ENCODE results near the gene MGLL.

MGLL gene

DNA sequence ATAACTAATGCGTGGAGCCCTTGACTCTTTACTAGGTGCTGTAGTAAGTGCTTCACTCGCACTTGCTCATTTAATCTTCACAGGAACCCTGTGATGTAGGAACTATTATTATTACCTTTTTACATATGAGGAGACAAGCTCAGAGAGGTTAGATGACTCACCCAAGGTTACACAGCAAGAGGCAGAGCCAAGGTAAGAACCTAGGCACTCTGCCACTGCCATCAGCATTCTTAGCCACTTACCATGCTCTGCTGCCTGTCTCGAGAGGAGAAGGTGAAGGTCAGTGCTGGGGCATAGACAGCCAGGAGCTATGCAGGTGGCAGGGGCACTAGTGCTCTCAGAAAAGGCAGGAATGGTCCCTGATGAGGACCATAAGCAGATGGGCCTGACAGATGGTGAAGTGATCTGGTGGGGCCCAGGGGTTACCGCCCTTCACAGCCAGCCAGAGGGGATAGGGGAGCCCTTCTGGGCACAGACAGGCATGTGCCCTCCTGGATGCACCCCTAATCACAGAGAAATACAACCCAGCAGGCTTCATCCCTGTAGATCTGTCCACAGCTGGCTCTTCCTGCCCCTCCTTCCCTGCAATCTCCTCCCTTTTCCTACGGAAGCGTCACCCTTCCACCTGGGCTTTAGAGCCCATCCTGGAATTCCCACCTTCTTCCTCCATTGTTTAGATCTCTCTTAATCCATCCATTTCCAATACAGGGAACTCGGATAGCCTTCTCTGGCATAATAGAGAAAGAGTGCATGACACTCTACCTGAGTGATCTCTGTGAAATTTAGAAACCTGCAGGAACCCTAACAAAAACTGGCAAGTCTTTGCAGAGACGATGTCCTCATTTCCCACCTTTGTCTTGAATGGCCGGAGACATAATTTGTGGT, 122.7 kb downstream of the MGLL start:
- DNase-seq: no peak

DNA sequence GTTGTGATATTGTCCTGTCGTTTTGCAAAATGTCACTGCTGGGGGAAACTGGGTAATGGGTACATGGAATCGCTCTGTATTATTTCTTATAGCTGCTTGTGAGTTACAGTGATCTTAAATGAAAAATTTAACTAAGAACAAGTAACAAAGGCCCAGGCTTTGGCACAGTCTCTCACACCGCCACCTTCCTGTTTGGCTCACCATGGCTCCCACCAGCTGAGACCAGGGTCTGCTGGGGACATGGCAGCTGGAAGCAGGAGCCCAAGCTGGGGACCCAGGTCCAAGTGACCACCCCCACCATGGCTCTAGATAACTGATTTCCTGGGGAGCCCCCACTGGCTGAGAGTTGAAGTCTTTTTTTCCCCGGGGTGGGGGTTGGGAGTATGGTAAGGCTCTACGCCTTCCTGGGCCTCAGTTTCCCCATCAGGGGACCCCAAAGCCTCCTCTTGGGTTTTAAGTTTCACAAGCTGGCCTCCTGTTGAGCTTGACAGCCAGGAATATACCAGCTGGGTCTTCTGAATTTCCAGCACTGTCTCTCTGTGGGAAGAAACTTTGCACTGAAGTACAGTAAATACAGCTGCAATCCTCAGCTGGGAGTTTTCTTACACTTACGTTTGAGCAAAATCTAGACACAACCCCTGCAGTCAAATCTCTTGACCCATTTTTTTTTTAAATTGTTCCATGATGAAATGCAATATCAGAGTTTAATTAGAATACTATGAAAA, 123.5 kb downstream of the MGLL start:
- DNase-seq: no peak

DNA sequence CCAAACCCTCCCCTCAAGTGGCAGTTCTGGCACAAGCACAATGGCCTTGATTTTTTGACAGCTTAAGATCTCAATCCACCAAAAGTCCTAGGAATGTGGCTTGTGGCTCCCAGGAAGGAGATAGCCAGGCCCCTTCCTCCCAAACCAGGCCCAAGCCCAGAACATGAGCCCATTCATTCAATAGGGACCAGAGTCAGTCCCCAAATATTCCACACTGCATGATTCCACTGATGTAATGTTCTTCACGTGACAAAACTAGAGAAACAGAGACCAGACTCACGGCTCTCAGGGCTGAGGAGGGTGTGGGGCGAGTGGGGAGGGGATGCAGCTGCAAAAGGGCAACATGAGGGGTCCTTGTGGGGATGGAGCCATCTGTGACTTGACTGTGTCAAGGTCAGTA, 124.0 kb downstream of the MGLL start:
- no peak for DNase-seq

DNA sequence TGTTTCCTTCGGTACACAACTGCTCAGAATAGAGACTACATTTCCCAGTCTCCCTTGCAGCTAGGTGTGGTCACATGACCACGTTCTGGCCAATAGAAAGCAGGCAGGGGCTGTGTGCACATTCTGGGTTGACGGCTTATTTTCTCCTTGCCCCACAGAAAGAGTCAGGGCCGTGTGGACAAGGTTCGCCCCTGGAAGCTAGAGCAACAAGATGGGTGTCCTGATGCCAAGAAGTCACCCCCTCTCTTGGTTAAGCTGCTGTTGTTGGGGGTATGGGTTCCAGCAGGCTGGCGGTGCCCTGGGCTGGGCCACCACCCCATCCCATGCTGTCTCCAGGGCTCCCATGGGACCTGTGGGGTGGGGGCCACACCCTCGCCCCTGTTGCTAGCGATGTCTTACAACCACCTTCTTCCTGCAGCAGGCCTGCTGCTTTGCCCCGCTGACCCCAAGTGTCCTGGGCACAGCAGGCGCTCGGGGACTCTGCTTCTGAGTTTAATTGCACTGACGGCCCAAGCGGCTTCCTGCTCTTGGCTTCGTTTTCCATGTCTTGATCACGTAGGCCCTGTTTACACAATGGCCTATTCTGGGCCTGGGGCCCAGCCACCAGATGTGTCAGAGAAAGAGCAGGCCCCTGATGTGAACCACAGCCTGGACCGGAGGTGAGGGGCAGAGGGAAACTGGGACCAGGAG, 124.6 kb downstream of the MGLL start:
- DNase-seq: peak; percentile 39

DNA sequence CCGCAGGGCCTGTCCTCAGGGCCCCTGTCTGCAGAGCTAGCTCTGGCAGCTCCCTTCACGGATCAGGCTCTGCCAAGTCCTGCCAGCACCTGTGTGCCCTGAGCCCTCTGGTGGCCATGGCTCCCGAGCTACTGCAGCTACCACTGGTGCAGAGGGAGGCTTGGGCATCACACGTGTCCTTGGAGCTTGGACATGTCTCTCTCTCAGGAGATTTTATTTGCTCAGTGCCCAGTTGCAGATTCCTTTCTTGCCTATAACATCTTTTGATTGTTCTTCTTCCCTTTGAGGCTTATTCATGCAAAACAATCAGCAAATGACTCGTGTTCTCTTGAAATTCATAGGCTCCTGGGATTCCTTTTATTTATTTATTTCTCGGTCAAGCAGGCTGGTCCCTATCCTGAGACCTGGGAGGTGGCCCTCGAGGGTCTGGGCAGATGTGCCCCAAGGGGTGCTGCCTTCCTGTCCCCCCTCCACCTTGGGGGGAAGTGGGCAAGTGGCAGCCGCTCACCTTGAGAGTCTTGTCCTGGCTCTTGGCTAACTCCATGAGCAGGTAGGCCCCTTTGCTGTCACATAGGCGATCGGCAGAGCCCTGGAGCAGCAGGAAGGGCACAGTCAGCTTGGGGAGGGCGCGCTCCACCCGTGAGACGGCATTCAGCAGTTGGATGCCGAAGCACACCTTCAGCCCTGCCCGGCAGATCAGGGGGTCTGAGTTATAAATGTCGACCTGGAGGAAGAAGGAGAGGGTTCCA, 127.7 kb downstream of the MGLL start:
- DNase-seq: no peak

DNA sequence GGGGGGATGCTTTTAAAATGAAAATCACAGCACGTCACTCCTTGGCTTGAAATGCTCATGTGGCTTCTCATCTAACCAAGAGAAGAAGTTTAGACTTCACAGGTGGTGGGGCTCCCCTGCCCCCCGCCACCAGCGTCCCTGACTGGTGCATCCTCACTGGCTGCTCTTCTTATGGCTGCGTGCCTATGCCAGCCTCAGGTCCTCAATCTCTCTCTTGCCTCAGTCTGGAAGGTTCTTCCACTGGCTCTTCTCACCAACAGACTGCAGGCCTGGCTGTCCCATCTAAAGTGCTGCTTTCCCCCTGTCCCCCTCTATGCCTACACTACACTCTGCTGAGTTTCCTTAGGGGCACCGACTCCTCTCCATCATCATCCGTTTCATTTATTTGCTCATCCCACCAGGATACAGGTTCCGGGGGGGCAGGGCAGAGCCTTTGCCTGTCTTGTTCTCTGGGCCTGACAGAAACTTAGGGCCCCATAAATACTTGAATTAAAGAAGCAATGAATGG, 128.9 kb downstream of the MGLL start:
- DNase-seq: no peak

DNA sequence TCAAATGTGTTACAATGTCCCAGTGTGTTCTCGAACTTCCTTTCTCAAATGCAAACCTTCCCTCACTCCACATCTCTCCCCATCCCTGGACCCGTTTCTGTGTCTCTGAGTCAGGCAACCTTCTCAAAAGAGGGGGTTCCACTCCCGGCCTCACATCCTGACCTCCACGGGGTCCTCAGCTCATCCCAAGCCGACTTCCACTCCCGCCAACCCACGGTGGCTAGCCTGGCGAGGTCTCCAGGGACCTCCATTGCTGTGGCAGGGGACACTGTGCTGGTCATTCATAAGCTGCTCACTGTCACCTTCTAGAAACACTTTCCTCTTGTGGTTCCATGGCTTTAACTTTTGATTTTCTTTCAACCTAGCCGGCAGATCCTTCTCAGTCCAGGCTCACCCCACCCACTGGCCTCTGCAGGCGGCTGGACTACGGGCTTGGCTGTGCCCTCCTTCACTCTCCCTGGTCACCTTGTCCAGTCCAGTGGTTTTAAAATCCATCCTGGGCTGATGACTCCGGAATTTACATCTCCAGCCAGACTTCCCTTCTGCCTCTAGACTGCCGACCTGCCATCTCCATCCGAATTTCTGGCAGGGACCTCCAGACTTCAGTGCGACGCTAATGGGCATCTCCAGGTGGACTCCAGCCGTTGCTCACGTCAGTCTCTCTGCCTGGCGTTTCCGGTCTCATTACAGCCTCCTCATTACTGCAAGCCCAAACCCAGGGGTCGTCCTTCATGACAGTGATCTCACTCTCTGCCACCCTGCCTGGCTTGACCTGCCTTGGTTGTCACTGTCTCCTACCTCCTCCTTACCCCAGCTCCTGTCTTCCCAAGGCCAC, 129.6 kb downstream of the MGLL start:
- no peak for DNase-seq

DNA sequence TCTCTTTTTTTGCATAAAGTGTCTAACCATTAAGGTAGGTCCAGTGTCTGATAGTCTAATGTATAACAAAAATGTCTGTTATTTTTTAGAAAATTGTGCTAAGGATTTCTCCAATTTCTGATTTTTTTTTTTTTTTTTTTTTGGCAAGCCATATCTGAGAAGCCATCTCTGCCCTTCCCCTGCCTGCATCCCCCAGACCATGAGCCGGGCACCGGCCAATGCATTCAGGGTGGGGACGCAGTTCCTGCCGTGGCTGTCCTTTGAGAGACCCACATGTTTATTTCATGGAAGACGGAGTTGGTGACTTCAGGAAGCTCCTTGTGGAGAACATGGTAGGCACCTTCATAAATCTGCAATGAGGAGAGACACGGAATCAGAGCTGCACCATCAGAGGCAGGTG, 130.3 kb downstream of the MGLL start:
- no peak for DNase-seq

DNA sequence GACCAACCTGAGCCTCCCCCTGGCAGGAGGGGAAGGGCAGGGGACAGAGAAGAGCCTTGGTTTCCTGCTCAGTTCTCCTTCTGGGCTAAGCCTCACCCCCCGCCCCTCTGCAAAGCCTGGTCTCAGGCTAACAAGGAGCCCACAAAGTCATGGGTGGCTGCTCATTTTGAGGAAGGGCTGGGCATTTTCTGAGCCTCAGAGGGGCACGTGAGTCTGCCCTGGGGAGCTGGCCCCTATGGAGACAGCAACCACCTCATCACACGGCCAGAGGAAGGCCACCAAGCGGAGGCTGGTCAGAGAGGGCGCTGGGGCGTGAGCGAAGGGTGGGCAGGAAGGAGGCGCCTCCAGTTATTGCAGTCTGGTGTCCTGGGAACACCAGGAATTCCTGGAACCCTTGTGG, 130.8 kb downstream of the MGLL start:
- DNase-seq: no peak

DNA sequence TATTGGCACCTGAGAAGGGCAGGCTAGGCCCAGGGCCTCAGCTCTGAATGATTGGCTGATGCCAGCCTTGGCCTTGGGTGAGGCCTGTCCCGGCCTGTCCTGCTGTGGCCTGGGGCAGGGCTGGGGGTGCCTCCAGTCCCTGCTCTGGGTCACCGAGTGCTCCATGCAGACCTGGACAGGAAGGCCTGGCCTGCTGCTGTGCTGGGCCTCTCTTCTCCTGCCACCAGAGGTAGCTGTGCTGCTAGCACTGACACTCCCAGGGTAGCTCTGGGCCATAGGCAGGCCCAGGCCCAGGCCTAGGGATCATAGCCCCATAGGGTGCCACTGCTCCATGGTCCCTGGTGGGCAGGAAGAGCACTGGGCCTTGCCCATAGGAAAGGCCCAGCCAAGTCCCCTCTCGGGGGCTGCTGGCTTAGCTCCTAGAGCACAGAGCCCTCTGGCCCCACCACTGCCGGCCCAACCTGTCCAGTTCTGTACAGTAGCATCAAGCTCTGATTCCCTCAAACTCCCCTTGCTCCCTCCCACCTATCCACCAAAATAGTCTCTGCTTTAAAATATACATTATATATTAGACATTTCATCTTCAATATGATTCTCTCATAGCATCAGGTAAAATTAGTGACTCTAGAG, 131.4 kb downstream of the MGLL start:
- no peak for DNase-seq

DNA sequence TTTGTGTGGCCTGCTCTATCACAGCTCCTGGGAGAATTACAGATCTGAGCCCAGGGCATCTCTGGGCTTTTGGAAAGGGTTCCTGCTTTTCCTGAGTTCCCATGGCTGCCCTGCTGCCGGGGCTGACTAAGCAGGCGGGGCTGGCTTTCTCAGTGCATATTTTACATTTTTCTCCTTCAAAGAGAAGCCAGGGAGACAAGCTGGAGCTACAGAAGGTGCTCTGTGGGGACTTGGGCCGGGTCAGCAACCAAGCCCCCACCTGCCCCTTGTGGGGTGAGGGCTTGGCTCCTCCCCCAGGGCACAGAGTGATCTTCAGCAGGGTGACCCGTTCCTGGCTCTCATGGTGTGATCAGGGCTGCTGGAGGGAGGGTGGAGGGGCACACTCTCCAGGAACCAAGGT, 132.2 kb downstream of the MGLL start:
- no peak for DNase-seq

DNA sequence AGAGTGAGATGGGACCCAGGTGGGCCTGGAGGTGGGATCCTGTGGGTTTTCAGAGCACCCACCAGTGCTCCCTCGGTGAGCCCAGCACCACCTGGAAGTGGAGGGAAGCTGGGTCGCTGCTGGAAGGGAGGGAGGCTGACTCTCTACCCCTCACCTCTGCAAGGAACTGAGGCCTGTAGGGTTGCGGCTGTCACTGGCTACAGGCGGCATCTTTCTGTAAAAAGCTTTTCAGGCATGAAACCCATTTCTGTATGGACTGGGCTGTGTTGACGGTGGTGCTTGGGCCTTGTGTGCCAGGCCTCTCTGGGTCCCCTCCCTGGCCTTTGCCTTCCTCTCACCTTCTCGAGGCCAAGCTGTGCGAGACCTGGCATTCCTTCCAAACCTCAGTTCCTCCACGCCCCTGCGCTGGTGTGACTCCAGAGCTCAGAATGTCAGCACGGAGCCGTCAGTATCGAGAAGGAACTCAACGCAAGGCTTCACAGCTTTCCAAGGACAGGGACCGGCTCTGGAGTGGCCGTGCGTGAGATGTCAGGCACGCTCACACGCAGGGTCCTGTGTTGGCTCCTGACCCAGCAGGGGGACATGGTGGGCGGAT, 133.0 kb downstream of the MGLL start:
- no peak for DNase-seq

DNA sequence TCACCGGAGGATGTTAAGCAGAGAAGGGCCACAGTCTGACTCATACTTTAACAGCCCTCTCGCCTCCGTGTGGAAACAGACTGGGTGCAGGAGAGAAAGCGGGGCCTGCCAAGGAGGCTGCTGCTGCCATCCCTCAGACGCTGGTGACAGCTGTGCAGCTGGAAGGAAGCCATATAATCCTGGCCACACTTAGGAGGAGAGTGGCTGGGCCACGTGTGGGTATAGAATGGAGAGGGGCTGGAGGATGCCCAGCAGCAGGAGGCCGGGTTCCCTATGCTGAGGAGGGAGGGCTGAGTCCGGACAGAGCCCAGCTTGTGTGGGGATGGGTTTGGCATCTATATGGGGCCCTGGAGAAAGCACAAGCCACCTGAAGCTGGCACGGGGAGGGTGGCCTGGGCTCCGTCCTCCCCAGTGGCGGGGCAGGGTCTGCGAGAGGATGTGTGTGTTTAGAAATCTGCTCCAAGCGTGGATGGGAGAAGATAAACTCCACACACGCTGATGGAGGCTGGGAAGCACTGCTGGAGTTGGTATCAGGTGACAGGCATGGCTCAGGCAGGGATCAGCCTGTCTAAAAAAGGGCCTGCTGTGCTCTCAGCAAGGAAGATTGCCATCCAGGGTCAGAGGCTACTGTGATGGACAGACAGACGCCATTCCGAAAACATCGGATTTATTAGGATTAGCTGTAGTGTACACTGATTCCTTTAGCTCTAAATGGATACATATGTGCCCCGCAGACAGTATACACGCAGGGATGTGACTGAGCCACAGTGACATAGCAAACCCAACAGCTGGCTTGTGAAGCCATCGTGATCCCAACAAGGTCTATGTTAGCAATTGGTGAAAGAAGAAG, 133.7 kb downstream of the MGLL start:
- no peak for DNase-seq

DNA sequence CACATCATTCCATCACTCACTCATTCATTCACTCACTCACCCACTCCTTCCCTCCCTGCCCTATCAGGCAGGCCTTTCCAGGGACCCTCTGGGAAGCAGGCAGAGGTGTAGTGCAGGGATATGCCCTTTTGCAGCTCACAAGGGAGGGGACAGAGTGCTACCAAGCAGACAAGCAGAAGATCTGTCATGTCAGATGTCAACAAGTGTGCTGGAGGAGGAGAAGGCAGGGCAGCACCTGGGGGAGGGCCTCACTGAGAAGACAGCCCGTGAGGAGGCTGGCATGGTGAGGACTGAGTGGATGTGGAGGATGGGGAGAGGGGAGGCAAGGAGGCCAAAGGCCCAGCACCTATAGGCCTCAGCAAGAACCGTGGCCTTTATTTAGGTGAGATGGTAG, 134.3 kb downstream of the MGLL start:
- no peak for DNase-seq

DNA sequence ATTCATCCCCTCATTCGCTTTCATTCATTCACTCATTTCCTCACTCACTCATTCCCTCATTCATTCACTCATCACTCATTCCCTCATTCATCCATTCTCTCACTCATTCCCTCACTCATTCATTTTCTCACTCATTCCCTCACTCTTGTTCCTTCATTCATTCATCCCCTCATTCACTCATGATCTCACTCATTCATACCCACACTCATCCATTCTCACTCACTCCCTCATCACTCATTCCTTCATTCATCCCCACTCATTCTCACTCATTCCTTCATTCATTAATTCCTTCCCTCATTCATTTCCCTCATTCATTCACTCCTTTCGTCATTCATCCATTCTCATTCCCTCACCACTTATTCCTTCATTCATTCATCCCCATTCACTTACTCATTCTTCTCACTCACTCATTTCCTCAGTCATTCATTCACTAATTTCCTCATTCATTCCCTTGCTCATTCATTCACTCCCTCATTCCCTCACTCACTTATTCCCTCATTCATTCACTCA, 135.0 kb downstream of the MGLL start:
- DNase-seq: no peak

DNA sequence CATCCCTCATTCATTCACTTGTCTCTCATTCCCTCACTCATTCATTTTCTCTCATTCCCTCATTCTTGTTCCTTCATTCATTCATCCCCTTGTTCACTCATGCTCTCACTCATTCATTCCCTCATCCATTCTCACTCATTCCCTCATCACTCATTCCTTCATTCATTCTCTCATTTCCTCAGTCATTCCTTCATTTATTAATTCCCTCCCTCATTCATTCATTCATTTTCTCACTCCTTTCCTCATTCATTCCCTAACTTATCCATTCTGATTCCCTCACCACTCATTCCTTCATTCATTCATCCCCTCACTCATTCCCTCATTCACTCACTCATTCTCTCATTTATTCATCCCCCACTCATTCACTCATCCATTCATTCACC, 135.8 kb downstream of the MGLL start:
- no peak for DNase-seq

DNA sequence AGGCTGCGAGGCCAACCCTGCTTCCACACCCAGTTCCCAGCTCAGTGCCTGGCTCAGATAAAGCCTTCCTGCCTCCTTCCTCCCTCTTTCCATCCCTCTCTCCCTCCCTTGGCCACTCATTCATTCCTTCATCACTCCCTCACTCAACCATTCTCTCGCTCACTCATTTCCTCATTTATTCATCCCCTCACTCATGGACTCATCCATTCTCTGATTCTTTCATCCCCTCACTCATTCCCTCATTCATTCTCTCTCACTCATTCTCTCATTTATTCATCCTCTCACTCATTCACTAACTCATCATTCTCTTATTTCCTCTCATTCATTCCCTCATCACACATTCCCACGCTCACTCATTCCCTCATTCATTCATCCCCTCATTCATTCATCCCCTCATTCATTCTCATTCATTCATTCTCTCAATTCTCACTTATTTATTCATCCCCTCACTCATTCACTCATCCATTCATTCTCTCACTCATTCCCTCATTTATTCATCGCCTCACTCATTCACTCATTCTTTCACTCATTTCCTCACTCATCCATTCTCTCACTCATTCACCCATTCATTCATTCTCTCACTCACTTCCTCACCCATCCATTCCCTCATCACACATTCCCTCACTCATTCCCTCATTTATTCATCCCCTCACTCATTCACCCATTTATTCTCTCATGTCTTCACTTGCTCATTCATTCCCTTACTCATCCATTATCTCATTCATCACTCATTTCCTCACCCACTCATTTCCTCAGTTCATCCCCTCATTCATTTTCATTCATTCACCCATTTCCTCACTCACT, 136.4 kb downstream of the MGLL start:
- DNase-seq: no peak

DNA sequence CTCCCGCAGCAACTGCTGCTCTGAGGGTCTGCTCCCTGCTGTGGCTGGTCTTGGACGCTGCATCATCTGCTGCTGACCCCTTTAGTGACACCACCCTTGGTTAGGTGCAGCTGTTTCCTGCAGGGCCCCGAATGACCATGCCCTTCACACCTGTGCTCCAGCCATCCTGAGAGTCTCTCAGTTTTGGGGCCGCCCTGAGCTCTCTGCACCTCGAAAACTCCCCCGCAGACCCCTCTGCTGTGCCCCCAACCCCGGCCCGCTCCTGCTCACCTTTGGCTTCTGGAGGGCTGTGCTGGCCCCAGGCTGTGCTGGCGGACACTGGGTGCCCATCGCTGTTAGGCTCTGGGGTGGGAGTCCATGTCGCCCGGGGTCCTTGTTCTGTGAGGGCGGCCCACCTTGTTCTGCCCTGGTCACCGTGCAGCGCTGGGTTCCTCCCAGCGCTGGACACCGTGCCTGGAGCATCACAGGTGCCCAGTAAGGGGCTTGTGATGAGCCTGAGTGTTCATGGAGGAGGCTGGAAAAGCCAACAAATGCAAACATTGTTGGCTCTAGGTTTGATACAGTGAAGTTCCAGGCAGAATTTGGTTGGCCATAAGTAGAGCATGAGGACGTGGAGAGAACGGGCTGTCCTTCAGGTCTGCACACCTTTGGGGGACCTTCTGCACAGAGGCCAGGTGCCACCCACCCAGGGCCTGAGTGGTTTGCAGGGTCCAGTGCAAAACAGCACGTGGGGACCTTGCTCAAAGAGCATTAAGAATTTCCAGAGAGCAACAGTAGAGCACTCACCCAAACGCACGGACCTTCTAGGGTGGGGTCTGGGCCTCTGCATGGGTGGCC, 137.2 kb downstream of the MGLL start:
- DNase-seq: no peak

Measured in suppressor macrophage treated with lipopolysaccharide for 4 hours (primary cell).